GM18498 (cell line): ENCODE measurements around the gene SCN2A.
A peak's percentile ranks its signal among the peaks of the same experiment; 100 is the strongest.

Source experiments
- ATAC-seq: cut with Tn5 transposase; IDR thresholded peaks from one replicate; pipeline ENCODE4 v1.9.1; 2021; ENCODE audit warnings: mild to moderate bottlenecking, moderate library complexity; ENCODE audit not compliant: unreplicated experiment

The SCN2A gene

GRCh38 chr2:165239230-165239629, at the start of gene SCN2A:
Gene SCN2A (plus strand): TSS chr2:165239414. CDS start chr2:165295824, 56,410 bp downstream.
- ATAC-seq, result peak; percentile 60

- no peak for ATAC-seq
Observed at GRCh38 chr2:165191096-165191728, 48.0 kb upstream of the SCN2A start.

- ATAC-seq, result peak; percentile 43
Observed at GRCh38 chr2:165192729-165193128, 46.5 kb upstream of the SCN2A start.

- peak; percentile 95 for ATAC-seq
Observed at GRCh38 chr2:165193178-165193777, 45.9 kb upstream of the SCN2A start.

GRCh38 chr2:165196411-165196810, 42.8 kb upstream of the SCN2A start:
- no peak for ATAC-seq

GRCh38 chr2:165197346-165197745, 41.9 kb upstream of the SCN2A start:
- ATAC-seq, result no peak

- ATAC-seq, result no peak
Observed at GRCh38 chr2:165198181-165198580, 41.0 kb upstream of the SCN2A start.

- no peak for ATAC-seq
Observed at GRCh38 chr2:165202239-165202638, 37.0 kb upstream of the SCN2A start.

- ATAC-seq, result peak; percentile 75
Observed at GRCh38 chr2:165203689-165204559, 35.3 kb upstream of the SCN2A start, which contains the start of gene SCN3A. Gene SCN3A (minus strand): TSS chr2:165204050. CDS start chr2:165176394, 27,656 bp downstream.

- no peak for ATAC-seq
Observed at GRCh38 chr2:165205865-165206264, 33.3 kb upstream of the SCN2A start.

GRCh38 chr2:165208094-165208493, 31.1 kb upstream of the SCN2A start:
- ATAC-seq, result no peak

- no peak for ATAC-seq
Observed at GRCh38 chr2:165214093-165214492, 25.1 kb upstream of the SCN2A start.

GRCh38 chr2:165219481-165219880, 19.7 kb upstream of the SCN2A start:
- ATAC-seq, result no peak

GRCh38 chr2:165224941-165225340, 14.3 kb upstream of the SCN2A start:
- ATAC-seq, result no peak

- no peak for ATAC-seq
Observed at GRCh38 chr2:165227571-165227970, 11.6 kb upstream of the SCN2A start.

- ATAC-seq, result no peak
Observed at GRCh38 chr2:165237056-165237455, 2.2 kb upstream of the SCN2A start.

GRCh38 chr2:165238295-165238694, 919 bp upstream of the SCN2A start:
- no peak for ATAC-seq

- ATAC-seq, result no peak
Observed at GRCh38 chr2:165239856-165240515, 772 bp downstream of the SCN2A start.

- no peak for ATAC-seq
Observed at GRCh38 chr2:165240916-165241315, 1.7 kb downstream of the SCN2A start.

GRCh38 chr2:165245081-165245793, 6.0 kb downstream of the SCN2A start:
- no peak for ATAC-seq

GRCh38 chr2:165248238-165248637, 9.0 kb downstream of the SCN2A start:
- ATAC-seq, result no peak
